IgD-negative memory B cell (primary cell): ENCODE data around the gene PLEKHA8. TPM values are rescaled to one million over a fixed set of nuclear protein-coding genes. Genes with fewer than 3 reads are reported as not detected.

ENCODE experiments used
- H3K27ac Mint-ChIP-seq, 3 donors: one replicate each; pipeline ENCODE4 v1.8.0; 2020 to 2022; ENCODE audit warnings: mild to moderate bottlenecking in 3 of 3, mixed read lengths in 3 of 3, moderate library complexity in 1 of 3
- H3K27me3 Mint-ChIP-seq: one replicate; pipeline ENCODE4 v1.8.0; 2021; ENCODE audit warnings: mixed read lengths
- H3K36me3 Mint-ChIP-seq: one replicate; pipeline ENCODE4 v1.8.0; 2020; ENCODE audit warnings: mild to moderate bottlenecking, mixed read lengths
- H3K4me1 Mint-ChIP-seq, 3 donors: one replicate each; pipeline ENCODE4 v1.8.0; 2020 to 2022; ENCODE audit warnings: mixed read lengths in 3 of 3, mild to moderate bottlenecking in 1 of 3
- H3K4me3 Mint-ChIP-seq, 4 donors: one replicate each; pipeline ENCODE4 v1.8.0; 2020 to 2022; ENCODE audit warnings: mild to moderate bottlenecking in 4 of 4, mixed read lengths in 4 of 4, moderate library complexity in 3 of 4
- H3K9me3 Mint-ChIP-seq, 3 donors: one replicate each; pipeline ENCODE4 v1.8.0; 2020 to 2021; ENCODE audit warnings: mixed read lengths in 3 of 3, mild to moderate bottlenecking in 1 of 3
- polyA plus RNA-seq: library from polyadenylated mRNA; unstranded; fragments of 300-500 nt; fragmentation: Illumina TruSeq; gene quantifications from one replicate; pipeline ENCODE4 v1.2.3, GENCODE V29; 2021

The PLEKHA8 gene
- polyA plus RNA-seq, 1 donor from 2014 or later, result 3.6 TPM

DNA sequence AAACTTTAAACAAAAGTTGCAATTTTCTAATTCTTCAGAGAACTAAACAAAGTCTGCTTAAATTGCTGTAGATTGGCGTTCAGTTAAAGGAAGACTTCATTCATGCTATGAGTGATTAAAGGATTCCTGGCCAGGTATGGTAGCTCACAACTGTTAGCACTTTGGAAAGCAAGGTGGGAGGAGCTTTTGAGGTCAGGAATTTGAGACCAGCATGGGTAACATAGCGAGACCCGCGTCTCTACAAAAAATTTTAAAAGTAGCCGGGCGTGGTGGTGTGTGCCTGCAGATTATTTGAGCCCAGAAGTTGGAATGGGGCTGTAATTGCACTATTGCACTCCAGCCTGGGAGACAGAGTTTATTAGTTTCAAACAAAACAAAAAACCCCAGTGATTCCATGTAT lies 25.1 kb upstream of the PLEKHA8 start:
- no peak overlapping the region for H3K27ac Mint-ChIP-seq
- H3K9me3 Mint-ChIP-seq, result no peaks in the 10 kb centered on the region
- H3K27me3 Mint-ChIP-seq, result no peaks in the 10 kb centered on the region
- no peak overlapping the region for H3K4me3 Mint-ChIP-seq
- H3K4me1 Mint-ChIP-seq, result peaks cover 0 to 1% (median 1%) of the 10 kb centered on the region in 3 donors
- no peaks in the 10 kb centered on the region for H3K36me3 Mint-ChIP-seq

GRCh38 chr7:30005464-30005863 lies 22.7 kb upstream of the PLEKHA8 start:
- Mint-ChIP-seq H3K27me3 (no peaks in the 10 kb centered on the region), H3K36me3 (no peaks in the 10 kb centered on the region), H3K9me3 (no peaks in the 10 kb centered on the region), H3K4me3 (no peak overlapping the region), H3K4me1 (peaks cover 0 to 1% (median 0%) of the 10 kb centered on the region in 3 donors), H3K27ac (no peak overlapping the region)

DNA sequence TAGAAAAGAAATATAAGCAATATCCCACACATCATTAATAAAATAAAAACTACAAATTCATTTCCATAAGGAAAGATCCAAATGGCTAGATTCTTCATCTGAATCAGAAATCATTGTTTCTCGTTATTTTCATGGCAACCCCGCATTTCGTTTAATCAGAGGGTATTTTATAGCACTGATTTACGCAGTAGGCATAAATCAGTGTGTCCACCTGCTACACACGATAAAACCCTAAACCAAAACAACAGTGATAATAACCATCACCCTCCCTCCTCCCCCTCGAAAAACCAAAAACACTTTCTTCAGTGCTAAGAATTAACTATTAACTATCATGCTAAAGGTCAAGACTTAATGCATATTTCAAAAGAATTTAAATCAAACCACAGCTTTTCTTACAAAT lies 18.2 kb upstream of the PLEKHA8 start:
- Mint-ChIP-seq H3K27me3 (no peaks in the 10 kb centered on the region), H3K27ac (no peak overlapping the region), H3K9me3 (no peaks in the 10 kb centered on the region), H3K36me3 (peaks cover 5% of the 10 kb centered on the region), H3K4me1 (no peaks in the 10 kb centered on the region), H3K4me3 (no peak overlapping the region)

- H3K36me3 Mint-ChIP-seq, result peaks cover 8% of the 10 kb centered on the region
- H3K27ac Mint-ChIP-seq, result no peak overlapping the region
- H3K4me3 Mint-ChIP-seq, result no peak overlapping the region
- no peaks in the 10 kb centered on the region for H3K27me3 Mint-ChIP-seq
- no peaks in the 10 kb centered on the region for H3K9me3 Mint-ChIP-seq
- H3K4me1 Mint-ChIP-seq, result no peaks in the 10 kb centered on the region
These were observed 15.5 kb upstream of the PLEKHA8 start for GRCh38 chr7:30012757-30013156.

- H3K36me3 Mint-ChIP-seq, result peaks cover 6% of the 10 kb centered on the region
- H3K4me1 Mint-ChIP-seq, result peaks cover 14 to 23% (median 19%) of the 10 kb centered on the region in 3 donors
- H3K4me3 Mint-ChIP-seq, result no peak overlapping the region
- H3K27me3 Mint-ChIP-seq, result no peaks in the 10 kb centered on the region
- no peaks in the 10 kb centered on the region for H3K9me3 Mint-ChIP-seq
- H3K27ac Mint-ChIP-seq, result peak overlapping the region in 1 of 3 donors; percentile 41
These were observed 9.8 kb upstream of the PLEKHA8 start for GRCh38 chr7:30018451-30018850.

DNA sequence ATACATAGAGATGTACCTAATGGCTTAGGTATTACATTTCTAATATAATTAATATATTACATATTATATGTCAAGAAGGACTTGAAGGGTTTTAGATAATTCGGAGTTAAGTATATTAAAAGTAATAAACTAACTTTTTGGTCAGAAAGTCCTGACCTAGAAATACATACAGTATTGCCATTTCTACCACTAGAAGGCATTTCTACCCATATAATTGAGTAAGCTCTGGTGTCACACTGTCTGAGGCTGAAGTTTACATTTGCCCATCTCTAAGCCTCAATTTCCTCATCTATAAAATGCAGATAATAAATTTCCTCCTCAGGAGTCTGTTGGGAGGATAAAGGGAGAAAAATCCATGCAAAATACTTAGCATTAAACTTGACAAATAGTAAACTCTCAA lies 8.8 kb upstream of the PLEKHA8 start:
- Mint-ChIP-seq H3K36me3 (peaks cover 6% of the 10 kb centered on the region), H3K4me3 (peak overlapping the region in 1 of 4 donors; percentile 5), H3K27ac (no peak overlapping the region), H3K9me3 (no peaks in the 10 kb centered on the region), H3K4me1 (peaks cover 20 to 26% (median 20%) of the 10 kb centered on the region in 3 donors), H3K27me3 (no peaks in the 10 kb centered on the region)

GRCh38 chr7:30019960-30020359 lies 8.3 kb upstream of the PLEKHA8 start:
- Mint-ChIP-seq H3K4me3 (no peak overlapping the region), H3K27ac (peak overlapping the region in 2 of 3 donors; percentile 28 to 33), H3K36me3 (peaks cover 4% of the 10 kb centered on the region), H3K9me3 (no peaks in the 10 kb centered on the region), H3K4me1 (peaks cover 24 to 27% (median 24%) of the 10 kb centered on the region in 3 donors), H3K27me3 (no peaks in the 10 kb centered on the region)

DNA sequence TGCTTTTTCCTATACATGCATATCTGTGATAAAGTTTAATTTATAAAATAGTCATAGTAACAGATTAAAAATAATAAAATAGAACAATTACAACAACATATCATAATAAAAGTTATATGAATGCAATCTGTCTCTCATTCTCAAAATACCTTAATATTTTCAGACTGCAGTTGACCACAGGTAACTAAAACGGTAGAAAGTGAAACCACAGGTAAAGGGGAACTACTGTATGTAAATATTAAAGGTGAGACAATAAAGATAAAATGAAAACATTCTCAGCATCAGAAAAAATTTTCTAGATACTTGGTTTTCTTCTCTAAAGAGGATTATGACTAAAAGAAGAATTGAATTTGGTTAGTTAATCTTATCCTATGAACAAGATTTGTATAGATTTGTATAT lies 7.7 kb upstream of the PLEKHA8 start:
- Mint-ChIP-seq H3K4me3 (peak overlapping the region in 1 of 4 donors; percentile 35), H3K36me3 (peaks cover 4% of the 10 kb centered on the region), H3K9me3 (no peaks in the 10 kb centered on the region)

DNA sequence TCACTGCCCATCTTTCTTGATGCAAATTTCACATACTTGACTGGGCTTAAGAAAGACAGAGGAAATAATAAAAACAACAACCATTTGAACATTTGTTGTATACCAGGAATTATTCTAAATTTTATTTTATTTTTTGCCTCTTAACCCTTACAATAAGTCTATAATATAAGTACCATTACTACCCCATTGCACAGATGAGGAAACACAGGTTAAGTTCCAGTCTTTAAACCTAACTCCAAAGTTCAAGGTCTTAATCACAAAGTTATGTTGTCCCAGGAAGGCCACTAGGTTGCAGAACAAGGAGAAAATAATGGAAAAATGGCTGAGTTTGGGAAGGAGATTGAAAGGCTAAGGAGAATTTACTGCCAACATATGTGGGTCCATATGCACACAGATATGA lies 5.2 kb upstream of the PLEKHA8 start:
- Mint-ChIP-seq H3K4me3 (peak overlapping the region in 1 of 4 donors; percentile 55), H3K27me3 (no peaks in the 10 kb centered on the region), H3K27ac (no peak overlapping the region), H3K36me3 (peaks cover 1% of the 10 kb centered on the region), H3K4me1 (peaks cover 36 to 45% (median 37%) of the 10 kb centered on the region in 3 donors), H3K9me3 (no peaks in the 10 kb centered on the region)

More for the DNA sequence above, 7.7 kb upstream of the PLEKHA8 start:
- Mint-ChIP-seq H3K4me1 (peaks cover 29 to 33% (median 30%) of the 10 kb centered on the region in 3 donors), H3K27ac (peak overlapping the region in 1 of 3 donors; percentile 16), H3K27me3 (no peaks in the 10 kb centered on the region)

DNA sequence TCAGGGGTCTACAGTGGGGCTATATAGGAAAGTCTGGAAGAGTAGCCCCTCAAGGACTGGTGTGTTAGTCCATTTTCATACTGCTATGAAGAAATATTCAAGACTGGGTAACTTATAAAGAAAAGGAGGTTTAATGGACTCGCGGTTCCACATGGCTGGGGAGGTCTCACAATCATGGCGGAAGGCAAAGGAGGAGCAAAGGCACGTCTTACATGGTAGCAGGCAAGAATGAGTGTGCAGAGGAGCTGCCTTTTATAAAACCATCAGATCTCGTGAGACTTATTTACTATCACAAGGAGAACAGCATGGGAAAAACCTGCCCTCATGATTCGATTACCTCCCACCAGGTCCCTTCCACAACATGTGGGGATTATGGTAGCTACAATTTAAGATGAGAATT lies 4.7 kb upstream of the PLEKHA8 start:
- Mint-ChIP-seq H3K27me3 (no peaks in the 10 kb centered on the region), H3K4me1 (peaks cover 36 to 45% (median 37%) of the 10 kb centered on the region in 3 donors), H3K27ac (peak overlapping the region in 1 of 3 donors; percentile 24), H3K9me3 (no peaks in the 10 kb centered on the region), H3K36me3 (peaks cover 1% of the 10 kb centered on the region), H3K4me3 (peak overlapping the region in 2 of 4 donors; percentile 55 to 67)

- Mint-ChIP-seq H3K4me3 (peak within 1 kb of the TSS in 3 of 4 donors; percentile 94 to 99 (median 98)), H3K4me1 (peaks cover 22 to 28% (median 27%) of the 10 kb centered on the region in 3 donors), H3K27me3 (no peaks in the 10 kb centered on the region), H3K36me3 (peaks cover 1% of the 10 kb centered on the region), H3K27ac (peak within 1 kb of the TSS; percentile 92 to 98 (median 97)), H3K9me3 (no peaks in the 10 kb centered on the region)
These were observed 1.8 kb upstream of the PLEKHA8 start, which contains the start of gene FKBP14 for GRCh38 chr7:30026229-30027064. FKBP14 (minus strand) TSS chr7:30026702; CDS start chr7:30026508, 194 bp downstream.

- peak overlapping the region; percentile 92 to 98 (median 97) for H3K27ac Mint-ChIP-seq
- peaks cover under 1% of the 10 kb centered on the region for H3K36me3 Mint-ChIP-seq
- peak overlapping the region in 3 of 4 donors; percentile 94 to 99 (median 98) for H3K4me3 Mint-ChIP-seq
These were observed 1.2 kb upstream of the PLEKHA8 start for GRCh38 chr7:30027065-30027456.

GRCh38 chr7:30027740-30028215 lies 434 bp upstream of the PLEKHA8 start:
- H3K4me1 Mint-ChIP-seq, result peaks cover 21 to 27% (median 27%) of the 10 kb centered on the region in 3 donors
- peak overlapping the region in 3 of 4 donors; percentile 94 to 99 (median 98) for H3K4me3 Mint-ChIP-seq
- no peaks in the 10 kb centered on the region for H3K9me3 Mint-ChIP-seq
- peak overlapping the region; percentile 92 to 98 (median 97) for H3K27ac Mint-ChIP-seq
- H3K27me3 Mint-ChIP-seq, result no peaks in the 10 kb centered on the region
- H3K36me3 Mint-ChIP-seq, result no peaks in the 10 kb centered on the region

More at GRCh38 chr7:30027065-30027456, 1.2 kb upstream of the PLEKHA8 start:
- H3K9me3 Mint-ChIP-seq, result no peaks in the 10 kb centered on the region
- H3K4me1 Mint-ChIP-seq, result peaks cover 21 to 28% (median 27%) of the 10 kb centered on the region in 3 donors
- H3K27me3 Mint-ChIP-seq, result no peaks in the 10 kb centered on the region

DNA sequence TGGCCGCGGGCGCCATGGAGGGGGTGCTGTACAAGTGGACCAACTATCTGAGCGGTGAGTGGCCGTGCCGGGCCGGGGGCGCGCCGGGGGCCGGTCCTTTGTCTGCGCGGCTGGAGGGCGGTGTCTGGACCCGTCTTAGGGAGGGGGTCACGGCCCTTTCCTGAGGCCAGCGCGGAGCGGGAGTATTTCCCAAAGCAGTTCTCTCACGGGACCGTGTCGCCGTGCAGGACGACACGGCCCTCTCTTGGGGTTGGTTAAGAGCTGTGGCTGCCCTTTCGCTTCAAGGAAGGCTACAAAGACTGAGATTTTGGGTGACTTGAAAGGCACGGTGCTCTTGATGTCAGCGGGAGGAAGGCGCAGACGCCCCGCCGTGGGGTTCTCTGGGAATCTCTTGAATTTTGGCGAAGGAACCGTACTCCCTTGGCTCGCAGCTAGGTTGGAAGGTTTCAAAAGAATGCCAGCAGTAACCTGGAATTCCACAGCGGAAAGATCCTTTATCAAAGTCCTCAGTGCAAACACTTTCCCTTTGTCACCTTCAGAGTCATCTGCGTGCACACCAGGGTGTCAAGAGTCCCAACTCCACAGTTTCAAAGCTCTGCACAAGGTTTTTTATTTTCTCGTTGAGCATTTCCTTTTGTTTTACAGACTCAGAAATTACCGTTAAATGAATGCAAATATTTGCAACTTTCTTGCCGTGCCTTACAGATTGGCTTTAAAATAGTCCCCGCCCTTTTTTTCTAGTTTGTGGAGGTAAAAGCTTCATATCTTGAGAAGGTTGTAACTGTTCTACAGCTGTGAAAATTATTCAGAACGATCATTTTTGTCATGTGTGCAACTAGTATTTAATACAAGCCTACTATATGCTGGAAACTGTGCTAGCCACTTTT lies 780 bp downstream of the PLEKHA8 start:
- H3K27me3 Mint-ChIP-seq, result no peaks in the 10 kb centered on the region
- H3K9me3 Mint-ChIP-seq, result no peaks in the 10 kb centered on the region
- peaks cover 16 to 20% (median 17%) of the 10 kb centered on the region in 3 donors for H3K4me1 Mint-ChIP-seq
- H3K4me3 Mint-ChIP-seq, result peak overlapping the region in 1 of 4 donors; percentile 98
- peak overlapping the region in 1 of 3 donors; percentile 92 for H3K27ac Mint-ChIP-seq
- H3K36me3 Mint-ChIP-seq, result no peaks in the 10 kb centered on the region
